ENCODE data around the gene RBM3.

RBM3 gene

GRCh38 chrX:48613502-48614160 lies 39.3 kb downstream of the RBM3 start:
- H3K36me3 ChIP-seq, result no peaks in the 10 kb centered on the region
- TF ChIP-seq CTCF (IDR thresholded peaks at IDR 0.05; ENCODE audit: low read depth, low read length), result no peak
- H3K4me3 ChIP-seq (ENCODE audit: low read depth, low read length), result no peak overlapping the region
- peaks cover 10% of the 10 kb centered on the region for H3K27me3 ChIP-seq (ENCODE audit: insufficient read depth, low read depth, severe bottlenecking)
- DNase-seq, result no peak
- H3K9me3 ChIP-seq (ENCODE audit: severe bottlenecking), result no peaks in the 10 kb centered on the region
- no peak overlapping the region for H3K27ac ChIP-seq

GRCh38 chrX:48616576-48616975 lies 42.3 kb downstream of the RBM3 start:
- Histone ChIP-seq H3K27ac (no peak overlapping the region), H3K27me3 (ENCODE audit: insufficient read depth, low read depth, severe bottlenecking) (peaks cover 15% of the 10 kb centered on the region), H3K36me3 (no peaks in the 10 kb centered on the region), H3K4me3 (ENCODE audit: low read depth, low read length) (no peak overlapping the region), H3K9me3 (ENCODE audit: severe bottlenecking) (no peaks in the 10 kb centered on the region)
- TF ChIP-seq CTCF (IDR thresholded peaks at IDR 0.05; ENCODE audit: low read depth, low read length), result no peak
- DNase-seq, result no peak

- Histone ChIP-seq H3K27ac (no peak overlapping the region), H3K36me3 (no peaks in the 10 kb centered on the region), H3K4me3 (ENCODE audit: low read depth, low read length) (no peak overlapping the region), H3K9me3 (ENCODE audit: severe bottlenecking) (no peaks in the 10 kb centered on the region), H3K27me3 (ENCODE audit: insufficient read depth, low read depth, severe bottlenecking) (peaks cover 9% of the 10 kb centered on the region)
- no peak for DNase-seq
- TF ChIP-seq CTCF (IDR thresholded peaks at IDR 0.05; ENCODE audit: low read depth, low read length), result no peak
These were observed 43.5 kb downstream of the RBM3 start for GRCh38 chrX:48617542-48618340.

GRCh38 chrX:48626401-48627298 lies 52.4 kb downstream of the RBM3 start:
- Histone ChIP-seq H3K36me3 (no peaks in the 10 kb centered on the region), H3K9me3 (ENCODE audit: severe bottlenecking) (no peaks in the 10 kb centered on the region), H3K4me3 (ENCODE audit: low read depth, low read length) (no peak overlapping the region), H3K27me3 (ENCODE audit: insufficient read depth, low read depth, severe bottlenecking) (no peaks in the 10 kb centered on the region), H3K27ac (no peak overlapping the region)
- no peak for DNase-seq
- no peak for TF ChIP-seq CTCF (IDR thresholded peaks at IDR 0.05; ENCODE audit: low read depth, low read length)

All from WERI-Rb-1 (cell line).